Caco-2 (cell line): ENCODE data around the gene DIP2B. TPM values are rescaled to one million over a fixed set of nuclear protein-coding genes. Genes with fewer than 3 reads are reported as not detected.

Experiments used
- BruUV-seq: library from RNA; stranded (reverse); fragments of 400-500 nt; replicated peaks from 2 replicates; lab custom pipeline; 2021; lab: Mats Ljungman, UMichigan
- CTCF ChIA-PET: fragments of 300-600 bp; sonication (Branson Sonifier 250); formaldehyde crosslinking; loops from one replicate; lab custom pipeline; 2022; ENCODE audit warnings: antibody characterized with exemption; lab: Charles Lee
- POLR2A ChIA-PET: fragments of 300-600 bp; sonication (Branson Sonifier 250); formaldehyde crosslinking; loops from one replicate; lab custom pipeline; 2022; ENCODE audit warnings: antibody characterized with exemption; lab: Charles Lee
- DNase-seq, 2 experiments: peaks; one replicate each; pipeline versions ENCODE4 v3.0.0 to v3.0.0-alpha.2; 2020 to 2022
- H3K27me3 ChIP-seq: replicated peaks from 2 replicates; pipeline ENCODE4 v1.6.0; 2011; ENCODE audit warnings: low read length; ENCODE audit not compliant: control insufficient read depth, insufficient read depth
- H3K36me3 ChIP-seq: 2 replicates; pipeline ENCODE4 v1.5.1; 2011; ENCODE audit warnings: low read length; ENCODE audit not compliant: control insufficient read depth, insufficient read depth
- H3K4me1 ChIP-seq: fragments of 250-450 bp; sonication (Bioruptor Pico); 2 replicates; pipeline ENCODE4 v1.5.1; 2020; ENCODE audit warnings: mild to moderate bottlenecking
- H3K4me3 ChIP-seq: 2 replicates; pipeline ENCODE4 v1.5.1; 2011; ENCODE audit warnings: low read depth, mild to moderate bottlenecking, control low read depth, low read length
- H3K9me3 ChIP-seq: fragments of 250-450 bp; sonication (Bioruptor Pico); 2 replicates; pipeline ENCODE4 v1.5.1; 2020; ENCODE audit warnings: mild to moderate bottlenecking, moderate library complexity
- H3K27ac Mint-ChIP-seq: one replicate; pipeline ENCODE4 v1.8.0; 2022; ENCODE audit warnings: mixed read lengths; ENCODE audit not compliant: unreplicated experiment
- H3K27me3 Mint-ChIP-seq: one replicate; pipeline ENCODE4 v1.8.0; 2022; ENCODE audit warnings: mixed read lengths; ENCODE audit not compliant: insufficient read depth, unreplicated experiment
- H3K36me3 Mint-ChIP-seq: one replicate; pipeline ENCODE4 v1.8.0; 2022; ENCODE audit warnings: mild to moderate bottlenecking, mixed read lengths; ENCODE audit not compliant: insufficient read depth, unreplicated experiment
- H3K4me1 Mint-ChIP-seq: one replicate; pipeline ENCODE4 v1.8.0; 2022; ENCODE audit warnings: low read depth, mixed read lengths; ENCODE audit not compliant: unreplicated experiment
- H3K4me3 Mint-ChIP-seq: one replicate; pipeline ENCODE4 v1.8.0; 2022; ENCODE audit warnings: mild to moderate bottlenecking, moderate library complexity, mixed read lengths; ENCODE audit not compliant: unreplicated experiment
- H3K9me3 Mint-ChIP-seq: one replicate; pipeline ENCODE4 v1.8.0; 2022; ENCODE audit warnings: mixed read lengths; ENCODE audit not compliant: unreplicated experiment
- intact Hi-C: fragments of 100-400 bp; cut with micrococcal nuclease; formaldehyde crosslinking; loops from one replicate; pipeline ENCODE4 v1.10.0; 2022; ENCODE audit not compliant: unreplicated experiment
- total RNA-seq: library from RNA; stranded (reverse); gene quantifications from 2 replicates; pipeline ENCODE4 v1.2.3, GENCODE V29; 2022
- TF ChIP-seq, protein P1 (sequence below), 2 experiments: fragments of 200-600 bp in 1 of 2; IDR thresholded peaks; 1 replicate in 1 of 2; 2 replicates in 1 of 2; pipeline versions ENCODE4 v1.5.1 to v1.8.0; 2011 to 2022; ENCODE audit warnings: antibody characterized with exemption in 1 of 2, control low read depth in 1 of 2, inconsistent platforms in 1 of 2, low read depth in 1 of 2, low read length in 1 of 2, mild to moderate bottlenecking in 1 of 2, moderate library complexity in 1 of 2; ENCODE audit not compliant: insufficient read depth in 1 of 2, severe bottlenecking in 1 of 2, unreplicated experiment in 1 of 2

Gene DIP2B
- total RNA-seq, 1 experiment from 2014 or later, result 32.7 TPM

DNA sequence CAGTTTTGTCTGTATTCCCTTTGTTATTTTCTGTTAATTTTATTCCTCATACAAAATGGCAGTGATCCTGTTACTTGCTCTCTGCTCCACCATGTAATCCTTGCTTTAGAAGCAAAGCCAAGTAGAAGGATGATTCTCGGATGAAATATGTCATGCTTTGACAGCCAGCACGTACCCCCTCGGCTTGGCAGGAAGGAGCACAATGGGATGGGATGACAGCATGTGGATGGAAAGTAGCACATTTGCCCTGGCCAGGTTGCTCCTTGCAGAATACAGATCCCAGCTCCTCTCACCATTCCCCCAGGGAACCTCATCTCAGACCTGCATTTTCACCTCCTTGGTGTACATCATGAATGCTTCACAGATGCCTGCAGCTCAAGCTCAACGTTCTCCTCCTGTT, 224.1 kb downstream of the DIP2B start:
- H3K4me3 ChIP-seq, result no peak overlapping the region
- peaks cover 8% of the 10 kb centered on the region; the same call in 1 of the 2 replicates for H3K4me1 ChIP-seq
- H3K9me3 Mint-ChIP-seq, result no peaks in the 10 kb centered on the region
- H3K4me1 Mint-ChIP-seq, result no peaks in the 10 kb centered on the region
- H3K27ac Mint-ChIP-seq, result no peak overlapping the region
- DNase-seq, result no peak
- CTCF ChIA-PET, result no interaction called here
- no peaks in the 10 kb centered on the region for H3K9me3 ChIP-seq
- intact Hi-C loops, result no loop called here
- H3K27me3 ChIP-seq, result no peaks in the 10 kb centered on the region
- no TSS peak for BruUV-seq
- H3K36me3 Mint-ChIP-seq, result peaks cover 57% of the 10 kb centered on the region
- TF ChIP-seq, protein P1, sequence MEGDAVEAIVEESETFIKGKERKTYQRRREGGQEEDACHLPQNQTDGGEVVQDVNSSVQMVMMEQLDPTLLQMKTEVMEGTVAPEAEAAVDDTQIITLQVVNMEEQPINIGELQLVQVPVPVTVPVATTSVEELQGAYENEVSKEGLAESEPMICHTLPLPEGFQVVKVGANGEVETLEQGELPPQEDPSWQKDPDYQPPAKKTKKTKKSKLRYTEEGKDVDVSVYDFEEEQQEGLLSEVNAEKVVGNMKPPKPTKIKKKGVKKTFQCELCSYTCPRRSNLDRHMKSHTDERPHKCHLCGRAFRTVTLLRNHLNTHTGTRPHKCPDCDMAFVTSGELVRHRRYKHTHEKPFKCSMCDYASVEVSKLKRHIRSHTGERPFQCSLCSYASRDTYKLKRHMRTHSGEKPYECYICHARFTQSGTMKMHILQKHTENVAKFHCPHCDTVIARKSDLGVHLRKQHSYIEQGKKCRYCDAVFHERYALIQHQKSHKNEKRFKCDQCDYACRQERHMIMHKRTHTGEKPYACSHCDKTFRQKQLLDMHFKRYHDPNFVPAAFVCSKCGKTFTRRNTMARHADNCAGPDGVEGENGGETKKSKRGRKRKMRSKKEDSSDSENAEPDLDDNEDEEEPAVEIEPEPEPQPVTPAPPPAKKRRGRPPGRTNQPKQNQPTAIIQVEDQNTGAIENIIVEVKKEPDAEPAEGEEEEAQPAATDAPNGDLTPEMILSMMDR (IDR thresholded peaks at IDR 0.05; ENCODE audit: insufficient read depth in 1 of 2, low read depth in 1 of 2, low read length in 1 of 2, severe bottlenecking in 1 of 2, unreplicated experiment in 1 of 2), result no peak
- no peak overlapping the region for H3K4me3 Mint-ChIP-seq
- H3K27me3 Mint-ChIP-seq, result no peaks in the 10 kb centered on the region
- H3K36me3 ChIP-seq, result peaks cover 16% of the 10 kb centered on the region
- POLR2A ChIA-PET, result no interaction called here

DNA sequence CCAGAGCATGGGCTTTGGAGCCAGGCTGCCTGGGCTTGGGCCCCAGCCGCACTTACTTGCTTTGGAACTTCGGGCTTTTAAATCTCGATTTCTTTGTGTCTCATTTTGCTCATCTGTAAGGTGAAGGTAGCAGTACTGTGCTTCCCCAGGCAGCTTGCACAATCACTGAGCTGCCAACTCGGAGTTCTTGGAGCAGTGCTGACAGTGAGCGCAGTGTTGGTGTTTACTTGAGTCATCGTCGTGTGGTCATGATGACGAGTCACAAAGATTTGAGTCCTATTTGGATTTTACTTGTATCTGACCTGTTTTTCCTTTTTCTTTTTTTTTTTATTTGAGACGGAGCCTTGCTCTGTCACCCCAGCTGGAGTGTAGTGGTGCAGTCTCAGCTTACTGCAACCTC, 227.8 kb downstream of the DIP2B start:
- TF ChIP-seq, protein P1 (IDR thresholded peaks at IDR 0.05; ENCODE audit: insufficient read depth in 1 of 2, low read depth in 1 of 2, low read length in 1 of 2, severe bottlenecking in 1 of 2, unreplicated experiment in 1 of 2), result no peak
- CTCF ChIA-PET, result interaction anchor here (0.6 to 0.7 kb wide), 2 partner anchors 104 to 257 kb away, joined by 3 to 4 read pairs; no protein-coding TSS in a partner anchor
- peaks cover 6% of the 10 kb centered on the region for H3K4me1 Mint-ChIP-seq
- Histone ChIP-seq H3K27me3 (no peaks in the 10 kb centered on the region), H3K36me3 (peaks cover 12% of the 10 kb centered on the region), H3K4me3 (no peak overlapping the region), H3K4me1 (peaks cover 8% of the 10 kb centered on the region; the same call in 1 of the 2 replicates), H3K9me3 (no peaks in the 10 kb centered on the region)
- POLR2A ChIA-PET, result no interaction called here
- no TSS peak for BruUV-seq
- intact Hi-C loops, result no loop called here
- DNase-seq, result no peak
- no peak overlapping the region for H3K27ac Mint-ChIP-seq
- H3K27me3 Mint-ChIP-seq, result no peaks in the 10 kb centered on the region
- H3K36me3 Mint-ChIP-seq, result peaks cover 75% of the 10 kb centered on the region
- H3K4me3 Mint-ChIP-seq, result no peak overlapping the region
- no peaks in the 10 kb centered on the region for H3K9me3 Mint-ChIP-seq

DNA sequence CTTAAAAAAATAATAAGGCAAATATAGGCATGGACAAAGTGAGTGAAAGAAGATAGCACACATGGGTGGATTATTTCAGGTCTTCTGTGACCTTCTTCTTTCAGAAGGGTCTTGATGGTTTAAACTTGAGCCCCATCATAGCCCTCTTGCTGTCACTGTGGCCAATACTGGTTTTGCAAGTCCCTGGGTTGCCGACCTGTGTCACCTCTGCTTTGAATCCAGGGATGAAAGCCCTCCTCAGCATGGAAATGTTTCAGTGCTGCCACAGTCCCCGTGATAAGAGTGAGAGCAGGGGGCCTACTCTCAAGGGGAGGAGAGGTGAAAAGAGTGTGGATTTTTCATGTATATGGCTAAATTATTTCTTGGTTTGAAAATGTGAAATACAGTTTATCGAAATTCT, 228.9 kb downstream of the DIP2B start:
- CTCF ChIA-PET, result interaction anchor here (0.8 kb wide), 1 partner anchor 225 kb away, joined by 4 read pairs; no protein-coding TSS in a partner anchor
- TF ChIP-seq, protein P1 (IDR thresholded peaks at IDR 0.05; ENCODE audit: insufficient read depth in 1 of 2, low read depth in 1 of 2, low read length in 1 of 2, severe bottlenecking in 1 of 2, unreplicated experiment in 1 of 2), result no peak
- DNase-seq, result no peak
- no peaks in the 10 kb centered on the region for H3K9me3 ChIP-seq
- POLR2A ChIA-PET, result no interaction called here
- Mint-ChIP-seq H3K4me3 (no peak overlapping the region), H3K27me3 (no peaks in the 10 kb centered on the region), H3K9me3 (no peaks in the 10 kb centered on the region), H3K27ac (no peak overlapping the region), H3K4me1 (peaks cover 6% of the 10 kb centered on the region), H3K36me3 (peaks cover 79% of the 10 kb centered on the region)
- H3K4me1 ChIP-seq, result peaks cover 8% of the 10 kb centered on the region; the same call in 1 of the 2 replicates
- H3K36me3 ChIP-seq, result peaks cover 12% of the 10 kb centered on the region
- no TSS peak for BruUV-seq
- H3K27me3 ChIP-seq, result no peaks in the 10 kb centered on the region
- no peak overlapping the region for H3K4me3 ChIP-seq
- intact Hi-C loops, result loop anchor here (1.0 kb wide), 1 partner anchor 229 kb away; the partner anchor contains the start of gene DIP2B
